Activated CD4-positive, alpha-beta memory T cell treated with anti-CD3 and anti-CD28 coated beads for 36 hours (primary cell): ENCODE measurements around the gene ATCAY. TPM values are rescaled to one million over a fixed set of nuclear protein-coding genes. Genes with fewer than 3 reads are reported as not detected.

Experiments
- CTCF ChIA-PET: fragments of 350-600 bp; sonication (Branson Sonifier 250); formaldehyde crosslinking; loops from one replicate; lab custom pipeline; 2021; ENCODE audit warnings: antibody characterized with exemption, inconsistent platforms; lab: Charles Lee
- POLR2A ChIA-PET: fragments of 350-600 bp; sonication (Branson Sonifier 250); formaldehyde crosslinking; loops from one replicate; lab custom pipeline; 2021; ENCODE audit warnings: antibody characterized with exemption; lab: Charles Lee
- DNase-seq: peaks from one replicate; pipeline ENCODE4 v3.0.0-alpha.2; 2020
- H3K27ac Mint-ChIP-seq: one replicate; pipeline ENCODE4 v1.8.0; 2021; ENCODE audit warnings: mixed read lengths
- H3K27me3 Mint-ChIP-seq: one replicate; pipeline ENCODE4 v1.8.0; 2021; ENCODE audit warnings: mixed read lengths
- H3K36me3 Mint-ChIP-seq: one replicate; pipeline ENCODE4 v1.8.0; 2021; ENCODE audit warnings: mixed read lengths
- H3K4me1 Mint-ChIP-seq: one replicate; pipeline ENCODE4 v1.8.0; 2021; ENCODE audit warnings: low read depth, mixed read lengths
- H3K4me3 Mint-ChIP-seq: one replicate; pipeline ENCODE4 v1.8.0; 2021; ENCODE audit warnings: mild to moderate bottlenecking, mixed read lengths
- H3K9me3 Mint-ChIP-seq: one replicate; pipeline ENCODE4 v1.8.0; 2021; ENCODE audit warnings: mixed read lengths
- intact Hi-C: fragments of 100-400 bp; cut with micrococcal nuclease; formaldehyde crosslinking; loops from one replicate; pipeline ENCODE4 v1.15.1; 2023
- microRNA-seq: library from miRNA; unstranded; fragments of <30 nt; microRNA quantifications from one replicate; pipeline ENCODE4 v1.2.0, GENCODE V29; 2022; ENCODE audit warnings: borderline number of aligned reads, borderline microRNAs expressed, borderline replicate concordance
- total RNA-seq, 2 experiments: library from RNA; stranded (reverse); gene quantifications; one replicate each; pipeline ENCODE4 v1.2.3, GENCODE V29; 2021

ATCAY gene
- total RNA-seq, 2 experiments from 2014 or later, result not detected

GRCh38 chr19:3970808-3971598 is 90.5 kb downstream of the ATCAY start, which contains the start of gene DAPK3:
TSS of gene DAPK3 (minus strand) at chr19:3971099. CDS start at chr19:3969735, 1,364 bp downstream.
- ChIA-PET CTCF (interaction anchor here (0.7 to 4.9 kb wide), 3 partner anchors 14 to 149 kb away, joined by 3 to 26 read pairs (median 24); partner anchors contain the start of gene EEF2), POLR2A (interaction anchor here (1.9 to 2.9 kb wide), 3 partner anchors 9 to 17 kb away, joined by 9 to 51 read pairs (median 14); partner anchors contain the start of gene EEF2)
- peak within 1 kb of the TSS; percentile 49 for H3K27ac Mint-ChIP-seq
- H3K36me3 Mint-ChIP-seq, result peaks cover 12% of the 10 kb centered on the region
- peak; percentile 97 for DNase-seq
- H3K4me3 Mint-ChIP-seq, result peak within 1 kb of the TSS; percentile 85
- intact Hi-C loops, result loop anchor here (1.0 to 5.0 kb wide), 3 partner anchors 14 to 211 kb away; partner anchors contain the start of genes ANKRD24, APBA3, EEF2 and MRPL54
- H3K9me3 Mint-ChIP-seq, result no peaks in the 10 kb centered on the region
- H3K4me1 Mint-ChIP-seq, result peaks cover 17% of the 10 kb centered on the region
- no peaks in the 10 kb centered on the region for H3K27me3 Mint-ChIP-seq

GRCh38 chr19:3975144-3975543 is 94.7 kb downstream of the ATCAY start:
- ChIA-PET POLR2A (interaction anchor here (1.0 to 1.5 kb wide), 3 partner anchors 9 to 13 kb away, joined by 3 to 9 read pairs (median 4); partner anchors contain the start of gene EEF2), CTCF (interaction anchor here (1.4 to 1.5 kb wide), 2 partner anchors 11 to 13 kb away, joined by 5 to 6 read pairs; partner anchors contain the start of gene EEF2)
- Mint-ChIP-seq H3K27me3 (no peaks in the 10 kb centered on the region), H3K4me1 (peaks cover 15% of the 10 kb centered on the region), H3K4me3 (no peak overlapping the region), H3K36me3 (peaks cover 40% of the 10 kb centered on the region), H3K27ac (no peak overlapping the region), H3K9me3 (no peaks in the 10 kb centered on the region)
- DNase-seq, result no peak
- intact Hi-C loops, result no loop called here

GRCh38 chr19:3975637-3976087 is 95.2 kb downstream of the ATCAY start:
- no peaks in the 10 kb centered on the region for H3K27me3 Mint-ChIP-seq
- POLR2A ChIA-PET, result interaction anchor here (0.6 to 1.5 kb wide), 4 partner anchors 9 to 178 kb away, joined by 3 to 9 read pairs (median 4); partner anchors contain the start of gene EEF2
- intact Hi-C loops, result no loop called here
- H3K27ac Mint-ChIP-seq, result no peak overlapping the region
- peaks cover 12% of the 10 kb centered on the region for H3K4me1 Mint-ChIP-seq
- no peaks in the 10 kb centered on the region for H3K9me3 Mint-ChIP-seq
- DNase-seq, result no peak
- no peak overlapping the region for H3K4me3 Mint-ChIP-seq
- CTCF ChIA-PET, result interaction anchor here (1.4 to 1.5 kb wide), 2 partner anchors 10 to 12 kb away, joined by 5 to 6 read pairs; partner anchors contain the start of gene EEF2
- peaks cover 43% of the 10 kb centered on the region for H3K36me3 Mint-ChIP-seq

- Mint-ChIP-seq H3K27me3 (no peaks in the 10 kb centered on the region), H3K4me3 (no peak overlapping the region), H3K4me1 (peaks cover 17% of the 10 kb centered on the region), H3K27ac (no peak overlapping the region), H3K9me3 (no peaks in the 10 kb centered on the region), H3K36me3 (peaks cover 53% of the 10 kb centered on the region)
- DNase-seq, result no peak
- ChIA-PET CTCF (no interaction called here), POLR2A (interaction anchor here (0.6 to 1.3 kb wide), 3 partner anchors 9 to 216 kb away, joined by 3 to 8 read pairs (median 4); partner anchors contain the start of gene EEF2)
- intact Hi-C loops, result no loop called here
Measured at GRCh38 chr19:3976495-3977241, 96.2 kb downstream of the ATCAY start.

Small RNA genes within 50 kb of the gene (microRNA-seq; reads per million reads assigned to microRNA genes)
- not detected for gene MIR637

Other genes with a start within 250 kb of the ATCAY start
- gene PIP5K1C, start 180.2 kb upstream of the ATCAY start, total RNA-seq, result 10 to 100 TPM; 14.7 to 15.7 TPM
- 1 to 10 TPM; 3.1 to 3.7 TPM for gene TJP3, start 172.3 kb upstream of the ATCAY start, total RNA-seq
- gene APBA3, start 119.0 kb upstream of the ATCAY start, total RNA-seq, result 10 to 100 TPM; 38.2 to 41.8 TPM
- 10 to 100 TPM; 63.2 to 65.2 TPM for gene MRPL54, start 118.0 kb upstream of the ATCAY start, total RNA-seq
- gene RAX2, start 108.5 kb upstream of the ATCAY start, total RNA-seq, result not detected
- 10 to 100 TPM; 24.4 to 25.2 TPM for gene MATK, start 94.3 kb upstream of the ATCAY start, total RNA-seq
- under 1 TPM; 0.33 to 0.58 TPM for gene ZFR2, start 11.6 kb upstream of the ATCAY start, total RNA-seq
- gene NMRK2, start 52.4 kb downstream of the ATCAY start, total RNA-seq, result not detected
- gene DAPK3, start 90.4 kb downstream of the ATCAY start, total RNA-seq, result 10 to 100 TPM; 32.4 to 33.3 TPM
- 1,000 to 10,000 TPM; 3,113 to 3,225 TPM for gene EEF2, start 104.8 kb downstream of the ATCAY start, total RNA-seq
- 10 to 100 TPM; 22.5 to 24.4 TPM for gene PIAS4, start 127.1 kb downstream of the ATCAY start, total RNA-seq
- 10 to 100 TPM; 31.0 to 32.5 TPM for gene ZBTB7A, start 186.2 kb downstream of the ATCAY start, total RNA-seq
- gene MAP2K2, start 243.4 kb downstream of the ATCAY start, total RNA-seq, result 100 to 1,000 TPM; 128 to 129 TPM